ENCODE results near the gene ABHD11.
A peak's percentile ranks its signal among the peaks of the same experiment; 100 is the strongest.

Gene ABHD11

DNA sequence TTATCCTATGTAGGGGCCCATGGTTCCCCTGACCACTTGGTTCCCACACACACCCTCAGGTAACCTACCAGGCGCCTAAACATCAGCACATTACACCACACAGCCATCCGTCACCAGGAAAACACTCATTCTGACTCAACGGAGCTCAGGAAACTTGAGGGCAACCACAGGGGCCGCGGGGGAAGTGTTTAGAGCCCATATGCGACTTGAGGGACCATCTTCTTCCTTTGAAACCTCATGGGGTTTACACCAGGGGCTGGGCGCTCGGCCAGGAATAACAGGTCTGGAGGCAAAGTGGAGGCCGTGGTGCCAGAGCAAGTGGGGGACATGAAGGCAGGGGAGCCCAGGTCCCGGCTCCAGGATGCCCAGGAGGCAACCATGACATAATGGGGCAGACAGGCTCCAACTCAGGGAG is 20.6 kb downstream of the ABHD11 start:
- Histone ChIP-seq H3K4me3 (ENCODE audit: low read depth in 1 of 2, low read length in 2 of 2) (no peak overlapping the region), H3K36me3 (ENCODE audit: insufficient read depth, low read length) (no peaks in the 10 kb centered on the region), H3K4me2 (ENCODE audit: insufficient read depth, low read length) (no peak overlapping the region), H3K79me2 (ENCODE audit: insufficient read depth, low read length) (no peaks in the 10 kb centered on the region), H3K4me1 (ENCODE audit: insufficient read depth, low read length) (peaks cover 18% of the 10 kb centered on the region), H2AFZ (ENCODE audit: low read depth, low read length) (no peak overlapping the region), H4K20me1 (ENCODE audit: insufficient read depth, low read length) (peaks cover 34% of the 10 kb centered on the region), H3K9ac (ENCODE audit: low read depth, low read length) (no peak overlapping the region), H3K27ac (ENCODE audit: low read length) (no peak overlapping the region), H3K9me3 (ENCODE audit: insufficient read depth, low read length, severe bottlenecking) (no peaks in the 10 kb centered on the region), H3K27me3 (ENCODE audit: insufficient read depth, low read length, poor library complexity) (peaks cover 17% of the 10 kb centered on the region)
- DNase-seq (peak; percentile 73), ATAC-seq (ENCODE audit: insufficient read depth, low read depth) (peak; percentile 96)
- TF ChIP-seq EZH2 (IDR thresholded peaks at IDR 0.05; ENCODE audit: borderline replicate concordance, low read depth, low read length, severe bottlenecking) (no peak), CTCF (IDR thresholded peaks at IDR 0.05; ENCODE audit: borderline replicate concordance, extremely low read depth, low read length, poor library complexity, severe bottlenecking) (no peak)

GRCh38 chr7:73717025-73717807 is 21.4 kb downstream of the ABHD11 start:
- peaks cover 40% of the 10 kb centered on the region for H4K20me1 ChIP-seq (ENCODE audit: insufficient read depth, low read length)
- no peak for DNase-seq
- no peak overlapping the region for H3K9ac ChIP-seq (ENCODE audit: low read depth, low read length)
- H3K4me3 ChIP-seq (ENCODE audit: low read depth in 1 of 2, low read length in 2 of 2), result no peak overlapping the region
- H3K9me3 ChIP-seq (ENCODE audit: insufficient read depth, low read length, severe bottlenecking), result no peaks in the 10 kb centered on the region
- H3K79me2 ChIP-seq (ENCODE audit: insufficient read depth, low read length), result no peaks in the 10 kb centered on the region
- H3K4me1 ChIP-seq (ENCODE audit: insufficient read depth, low read length), result peaks cover 18% of the 10 kb centered on the region
- TF ChIP-seq CTCF (IDR thresholded peaks at IDR 0.05; ENCODE audit: borderline replicate concordance, extremely low read depth, low read length, poor library complexity, severe bottlenecking) (no peak), EZH2 (IDR thresholded peaks at IDR 0.05; ENCODE audit: borderline replicate concordance, low read depth, low read length, severe bottlenecking) (no peak)
- H3K27ac ChIP-seq (ENCODE audit: low read length), result no peak overlapping the region
- no peak overlapping the region for H3K4me2 ChIP-seq (ENCODE audit: insufficient read depth, low read length)
- peak; percentile 4; the same call in 1 of the 3 replicates for ATAC-seq (ENCODE audit: insufficient read depth, low read depth)
- H2AFZ ChIP-seq (ENCODE audit: low read depth, low read length), result no peak overlapping the region
- no peaks in the 10 kb centered on the region for H3K36me3 ChIP-seq (ENCODE audit: insufficient read depth, low read length)
- H3K27me3 ChIP-seq (ENCODE audit: insufficient read depth, low read length, poor library complexity), result peaks cover 17% of the 10 kb centered on the region

DNA sequence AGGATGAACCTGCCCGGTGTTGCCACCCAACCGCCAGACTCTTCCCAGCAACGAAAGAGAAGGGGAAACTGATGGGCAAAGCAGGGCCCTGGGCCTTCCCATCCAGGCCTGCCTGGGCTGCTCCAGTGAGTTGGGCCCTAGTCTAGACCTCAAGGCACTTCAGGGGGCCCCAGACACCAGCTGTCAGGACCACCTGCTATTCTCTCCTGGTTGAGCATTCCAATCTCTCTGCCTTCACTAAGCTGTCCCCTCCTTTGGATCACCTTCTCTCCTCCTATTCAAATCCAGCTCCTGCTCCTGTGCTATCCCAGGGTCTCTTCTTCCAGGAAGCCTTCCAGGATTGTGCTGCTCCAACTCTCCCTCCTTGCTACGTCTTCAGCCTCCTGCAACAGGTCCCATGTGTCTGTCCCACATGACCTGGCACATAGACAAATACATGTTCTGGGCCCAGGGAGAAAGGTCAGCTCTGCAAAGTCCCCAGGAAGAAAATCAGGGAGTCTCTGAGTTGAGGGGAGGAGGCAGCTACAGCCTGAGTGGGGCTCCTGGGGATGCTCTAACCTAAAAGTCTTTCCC is 22.2 kb downstream of the ABHD11 start:
- DNase-seq (no peak), ATAC-seq (ENCODE audit: insufficient read depth, low read depth) (no peak)
- Histone ChIP-seq H3K79me2 (ENCODE audit: insufficient read depth, low read length) (no peaks in the 10 kb centered on the region), H3K9ac (ENCODE audit: low read depth, low read length) (no peak overlapping the region), H2AFZ (ENCODE audit: low read depth, low read length) (no peak overlapping the region), H3K36me3 (ENCODE audit: insufficient read depth, low read length) (no peaks in the 10 kb centered on the region), H3K27me3 (ENCODE audit: insufficient read depth, low read length, poor library complexity) (peaks cover 17% of the 10 kb centered on the region), H3K9me3 (ENCODE audit: insufficient read depth, low read length, severe bottlenecking) (no peaks in the 10 kb centered on the region), H3K4me3 (ENCODE audit: low read depth in 1 of 2, low read length in 2 of 2) (no peak overlapping the region), H3K4me2 (ENCODE audit: insufficient read depth, low read length) (no peak overlapping the region), H4K20me1 (ENCODE audit: insufficient read depth, low read length) (peaks cover 40% of the 10 kb centered on the region), H3K4me1 (ENCODE audit: insufficient read depth, low read length) (peaks cover 18% of the 10 kb centered on the region), H3K27ac (ENCODE audit: low read length) (no peak overlapping the region)
- TF ChIP-seq EZH2 (IDR thresholded peaks at IDR 0.05; ENCODE audit: borderline replicate concordance, low read depth, low read length, severe bottlenecking) (no peak), CTCF (IDR thresholded peaks at IDR 0.05; ENCODE audit: borderline replicate concordance, extremely low read depth, low read length, poor library complexity, severe bottlenecking) (no peak)

Data from DND-41 (cell line).